SK-N-SH treated with all-trans-retinoic acid at 6 μM for 48 hours (cell line): Measurements from ENCODE around the gene SLC44A3.

ENCODE experiments used
- OSR1 ChIP-seq: fragments of 250-450 bp; sonication (Bioruptor Pico); IDR thresholded peaks from 2 replicates; pipeline ENCODE4 v1.8.0; 2022; ENCODE audit warnings: moderate library complexity, mild to moderate bottlenecking, inconsistent platforms
- SNAI2 ChIP-seq: fragments of 250-450 bp; sonication (Bioruptor Pico); IDR thresholded peaks from 2 replicates; pipeline ENCODE4 v1.5.0; 2020; ENCODE audit warnings: mild to moderate bottlenecking, moderate library complexity
- TCF4 ChIP-seq: fragments of 250-450 bp; sonication (Bioruptor Pico); IDR thresholded peaks from 2 replicates; pipeline ENCODE4 v1.8.0; 2021; ENCODE audit warnings: mild to moderate bottlenecking, moderate library complexity, borderline replicate concordance
- ZFP3 ChIP-seq: fragments of 250-450 bp; sonication (Bioruptor Pico); IDR thresholded peaks from 2 replicates; pipeline ENCODE4 v1.5.0; 2020; ENCODE audit warnings: mild to moderate bottlenecking, moderate library complexity
- ZFP30 ChIP-seq: fragments of 450-650 bp; formaldehyde crosslinking; IDR thresholded peaks from 2 replicates; pipeline ENCODE4 v1.5.0; 2022; ENCODE audit warnings: mild to moderate bottlenecking, moderate library complexity
- ZNF8 ChIP-seq: fragments of 450-650 bp; formaldehyde crosslinking; IDR thresholded peaks from 2 replicates; pipeline ENCODE4 v1.5.0; 2020; ENCODE audit warnings: mild to moderate bottlenecking, moderate library complexity
- TF ChIP-seq, protein P1 (sequence below): fragments of 250-450 bp; sonication (Bioruptor Pico); IDR thresholded peaks from 2 replicates; pipeline ENCODE4 v1.8.0; 2021; ENCODE audit warnings: low read depth, mild to moderate bottlenecking, moderate library complexity, borderline replicate concordance
- TF ChIP-seq, protein P2 (sequence below): fragments of 250-450 bp; sonication (Bioruptor Pico); IDR thresholded peaks from 2 replicates; pipeline ENCODE4 v1.5.0; 2020; ENCODE audit warnings: mild to moderate bottlenecking, moderate library complexity
- TF ChIP-seq, protein P3 (sequence below): fragments of 250-450 bp; sonication (Bioruptor Pico); IDR thresholded peaks from 2 replicates; pipeline ENCODE4 v1.5.1; 2021; ENCODE audit warnings: mild to moderate bottlenecking, moderate library complexity

DNA sequence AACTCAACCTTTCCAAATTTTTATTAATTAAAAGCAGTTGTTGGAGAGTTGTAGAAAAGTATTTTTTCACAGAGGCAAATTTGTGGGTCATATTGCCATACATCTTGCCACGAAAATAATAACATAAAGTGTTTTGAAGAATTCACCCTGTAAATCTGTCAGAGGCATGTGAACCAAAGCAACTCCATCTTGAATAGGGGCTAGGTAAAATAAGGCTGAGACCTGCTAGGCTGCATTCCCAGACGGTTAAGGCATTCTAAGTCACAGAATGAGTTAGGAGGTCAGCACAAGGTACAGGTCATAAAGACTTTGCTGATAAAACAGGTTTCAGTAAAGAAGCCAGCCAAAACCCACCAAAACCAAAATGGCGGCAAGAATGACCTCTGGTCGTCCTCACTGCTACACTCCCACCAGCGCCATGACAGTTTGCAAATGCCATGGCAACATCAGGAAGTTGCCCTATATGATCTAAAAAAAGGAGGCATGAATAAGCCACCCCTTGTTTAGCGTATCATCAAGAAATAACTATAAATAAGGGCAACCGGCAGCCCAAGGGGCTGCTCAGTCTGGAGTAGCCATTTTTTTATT, 111.2 kb downstream of the SLC44A3 start:
- no peak for TF ChIP-seq ZNF8 (CRISPR knock-in tag)
- TF ChIP-seq, protein P1, sequence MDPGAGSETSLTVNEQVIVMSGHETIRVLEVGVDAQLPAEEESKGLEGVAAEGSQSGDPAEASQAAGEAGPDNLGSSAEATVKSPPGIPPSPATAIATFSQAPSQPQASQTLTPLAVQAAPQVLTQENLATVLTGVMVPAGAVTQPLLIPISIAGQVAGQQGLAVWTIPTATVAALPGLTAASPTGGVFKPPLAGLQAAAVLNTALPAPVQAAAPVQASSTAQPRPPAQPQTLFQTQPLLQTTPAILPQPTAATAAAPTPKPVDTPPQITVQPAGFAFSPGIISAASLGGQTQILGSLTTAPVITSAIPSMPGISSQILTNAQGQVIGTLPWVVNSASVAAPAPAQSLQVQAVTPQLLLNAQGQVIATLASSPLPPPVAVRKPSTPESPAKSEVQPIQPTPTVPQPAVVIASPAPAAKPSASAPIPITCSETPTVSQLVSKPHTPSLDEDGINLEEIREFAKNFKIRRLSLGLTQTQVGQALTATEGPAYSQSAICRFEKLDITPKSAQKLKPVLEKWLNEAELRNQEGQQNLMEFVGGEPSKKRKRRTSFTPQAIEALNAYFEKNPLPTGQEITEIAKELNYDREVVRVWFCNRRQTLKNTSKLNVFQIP (CRISPR knock-in tag) = no peak
- TF ChIP-seq, protein P2, sequence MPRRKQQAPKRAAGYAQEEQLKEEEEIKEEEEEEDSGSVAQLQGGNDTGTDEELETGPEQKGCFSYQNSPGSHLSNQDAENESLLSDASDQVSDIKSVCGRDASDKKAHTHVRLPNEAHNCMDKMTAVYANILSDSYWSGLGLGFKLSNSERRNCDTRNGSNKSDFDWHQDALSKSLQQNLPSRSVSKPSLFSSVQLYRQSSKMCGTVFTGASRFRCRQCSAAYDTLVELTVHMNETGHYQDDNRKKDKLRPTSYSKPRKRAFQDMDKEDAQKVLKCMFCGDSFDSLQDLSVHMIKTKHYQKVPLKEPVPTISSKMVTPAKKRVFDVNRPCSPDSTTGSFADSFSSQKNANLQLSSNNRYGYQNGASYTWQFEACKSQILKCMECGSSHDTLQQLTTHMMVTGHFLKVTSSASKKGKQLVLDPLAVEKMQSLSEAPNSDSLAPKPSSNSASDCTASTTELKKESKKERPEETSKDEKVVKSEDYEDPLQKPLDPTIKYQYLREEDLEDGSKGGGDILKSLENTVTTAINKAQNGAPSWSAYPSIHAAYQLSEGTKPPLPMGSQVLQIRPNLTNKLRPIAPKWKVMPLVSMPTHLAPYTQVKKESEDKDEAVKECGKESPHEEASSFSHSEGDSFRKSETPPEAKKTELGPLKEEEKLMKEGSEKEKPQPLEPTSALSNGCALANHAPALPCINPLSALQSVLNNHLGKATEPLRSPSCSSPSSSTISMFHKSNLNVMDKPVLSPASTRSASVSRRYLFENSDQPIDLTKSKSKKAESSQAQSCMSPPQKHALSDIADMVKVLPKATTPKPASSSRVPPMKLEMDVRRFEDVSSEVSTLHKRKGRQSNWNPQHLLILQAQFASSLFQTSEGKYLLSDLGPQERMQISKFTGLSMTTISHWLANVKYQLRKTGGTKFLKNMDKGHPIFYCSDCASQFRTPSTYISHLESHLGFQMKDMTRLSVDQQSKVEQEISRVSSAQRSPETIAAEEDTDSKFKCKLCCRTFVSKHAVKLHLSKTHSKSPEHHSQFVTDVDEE (CRISPR knock-in tag) = no peak
- no peak for TF ChIP-seq ZFP30
- TF ChIP-seq OSR1 (CRISPR knock-in tag) = no peak
- TF ChIP-seq, protein P3, sequence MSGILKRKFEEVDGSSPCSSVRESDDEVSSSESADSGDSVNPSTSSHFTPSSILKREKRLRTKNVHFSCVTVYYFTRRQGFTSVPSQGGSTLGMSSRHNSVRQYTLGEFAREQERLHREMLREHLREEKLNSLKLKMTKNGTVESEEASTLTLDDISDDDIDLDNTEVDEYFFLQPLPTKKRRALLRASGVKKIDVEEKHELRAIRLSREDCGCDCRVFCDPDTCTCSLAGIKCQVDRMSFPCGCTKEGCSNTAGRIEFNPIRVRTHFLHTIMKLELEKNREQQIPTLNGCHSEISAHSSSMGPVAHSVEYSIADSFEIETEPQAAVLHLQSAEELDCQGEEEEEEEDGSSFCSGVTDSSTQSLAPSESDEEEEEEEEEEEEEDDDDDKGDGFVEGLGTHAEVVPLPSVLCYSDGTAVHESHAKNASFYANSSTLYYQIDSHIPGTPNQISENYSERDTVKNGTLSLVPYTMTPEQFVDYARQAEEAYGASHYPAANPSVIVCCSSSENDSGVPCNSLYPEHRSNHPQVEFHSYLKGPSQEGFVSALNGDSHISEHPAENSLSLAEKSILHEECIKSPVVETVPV (CRISPR knock-in tag) = no peak
- no peak for TF ChIP-seq ZFP3 (CRISPR knock-in tag)
- no peak for TF ChIP-seq SNAI2 (CRISPR knock-in tag)
- TF ChIP-seq TCF4 (CRISPR knock-in tag) = no peak
